Tibial nerve (tissue), 3 donors: ENCODE data around the gene NUFIP2.

Experiments
- CTCF ChIP-seq, 5 experiments: fragments of 200-600 bp in 3 of 5; fragments of 450-650 bp in 2 of 5; sonication (generic) in 3 of 5; IDR thresholded peaks; one replicate each; pipeline ENCODE4 v1.5.1; 2016 to 2019; ENCODE audit warnings: antibody characterized with exemption in 5 of 5, mild to moderate bottlenecking in 3 of 5, moderate library complexity in 2 of 5
- POLR2A ChIP-seq, 2 donors: fragments of 450-650 bp; IDR thresholded peaks; one replicate each; pipeline ENCODE4 v1.6.1; 2017; ENCODE audit warnings: antibody characterized with exemption in 2 of 2, mild to moderate bottlenecking in 2 of 2, moderate library complexity in 2 of 2

DNA sequence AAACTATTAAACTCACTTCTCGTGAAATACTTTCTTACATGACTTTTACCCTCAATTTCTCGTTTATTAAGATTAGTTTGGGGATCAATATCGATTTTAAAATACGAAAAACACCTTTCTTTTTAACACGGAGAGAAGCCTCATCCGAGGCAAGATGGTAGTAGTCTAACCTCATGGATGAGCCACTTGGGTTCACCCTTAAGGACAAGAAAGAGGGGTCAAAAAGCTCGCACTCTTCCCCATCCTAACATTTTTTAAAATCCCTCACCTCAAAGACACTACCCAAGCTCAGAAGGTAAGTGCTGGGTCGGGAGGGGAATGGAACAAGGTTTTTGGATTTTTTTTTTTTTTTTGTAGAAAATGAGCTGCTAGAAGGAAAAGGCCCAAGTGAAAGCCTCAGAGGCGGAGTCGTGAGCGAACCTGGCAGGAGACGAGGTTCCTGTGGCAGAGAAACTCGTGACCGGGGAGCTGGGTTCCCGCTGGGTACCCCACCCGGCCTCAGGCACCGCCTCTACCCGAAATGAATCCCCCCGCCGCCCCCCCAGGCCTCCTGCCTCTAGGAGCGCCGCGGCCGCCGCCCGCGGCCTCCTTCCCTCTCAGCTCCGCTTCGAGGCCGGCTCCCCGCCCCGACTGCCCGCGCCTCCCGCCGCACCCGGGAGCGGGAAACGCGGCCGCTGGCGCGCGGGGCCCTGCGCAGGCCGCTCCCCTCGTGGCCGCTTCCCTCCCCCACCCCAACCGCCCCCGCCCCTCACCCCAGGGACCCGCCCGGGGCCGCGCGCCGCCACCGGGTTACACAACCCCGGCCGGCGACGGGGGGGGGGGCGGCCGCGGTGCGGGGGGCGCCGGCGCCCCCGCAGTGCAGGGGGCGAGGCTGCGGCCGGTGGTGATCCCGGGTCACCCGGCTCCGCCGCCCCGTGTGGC lies 1.6 kb downstream of the NUFIP2 start:
- TF ChIP-seq CTCF (IDR thresholded peaks at IDR 0.05) (no peak), POLR2A (IDR thresholded peaks at IDR 0.05) (peak; percentile 16 to 21)
